Stimulated activated naive CD8-positive, alpha-beta T cell treated with anti-CD3 and anti-CD28 coated beads, Interleukin-15, amount 100 ng/mL, for 72 hours (primary cell): ENCODE data around the gene ZNF263.

Source experiments
- ATAC-seq: fragments of 150-1000 bp; cut with Tn5 transposase; 2 replicates; pipeline ENCODE4 v1.10.0; 2021; ENCODE audit warnings: mild to moderate bottlenecking, moderate library complexity
- DNase-seq, 2 donors: peaks; one replicate each; pipeline ENCODE4 v3.0.0; 2021 to 2022
- H3K27ac Mint-ChIP-seq, 2 donors: one replicate each; pipeline ENCODE4 v1.8.0; 2022; ENCODE audit warnings: mild to moderate bottlenecking in 2 of 2, mixed read lengths in 2 of 2, moderate library complexity in 2 of 2
- H3K27me3 Mint-ChIP-seq: one replicate; pipeline ENCODE4 v1.8.0; 2022; ENCODE audit warnings: mixed read lengths
- H3K4me1 Mint-ChIP-seq: one replicate; pipeline ENCODE4 v1.8.0; 2022; ENCODE audit warnings: mild to moderate bottlenecking, mixed read lengths
- H3K4me3 Mint-ChIP-seq, 2 donors: one replicate each; pipeline ENCODE4 v1.8.0; 2022; ENCODE audit warnings: mild to moderate bottlenecking in 2 of 2, mixed read lengths in 2 of 2, moderate library complexity in 1 of 2
- H3K9me3 Mint-ChIP-seq, 2 donors: one replicate each; pipeline ENCODE4 v1.8.0; 2022; ENCODE audit warnings: mixed read lengths in 2 of 2

Gene ZNF263

DNA sequence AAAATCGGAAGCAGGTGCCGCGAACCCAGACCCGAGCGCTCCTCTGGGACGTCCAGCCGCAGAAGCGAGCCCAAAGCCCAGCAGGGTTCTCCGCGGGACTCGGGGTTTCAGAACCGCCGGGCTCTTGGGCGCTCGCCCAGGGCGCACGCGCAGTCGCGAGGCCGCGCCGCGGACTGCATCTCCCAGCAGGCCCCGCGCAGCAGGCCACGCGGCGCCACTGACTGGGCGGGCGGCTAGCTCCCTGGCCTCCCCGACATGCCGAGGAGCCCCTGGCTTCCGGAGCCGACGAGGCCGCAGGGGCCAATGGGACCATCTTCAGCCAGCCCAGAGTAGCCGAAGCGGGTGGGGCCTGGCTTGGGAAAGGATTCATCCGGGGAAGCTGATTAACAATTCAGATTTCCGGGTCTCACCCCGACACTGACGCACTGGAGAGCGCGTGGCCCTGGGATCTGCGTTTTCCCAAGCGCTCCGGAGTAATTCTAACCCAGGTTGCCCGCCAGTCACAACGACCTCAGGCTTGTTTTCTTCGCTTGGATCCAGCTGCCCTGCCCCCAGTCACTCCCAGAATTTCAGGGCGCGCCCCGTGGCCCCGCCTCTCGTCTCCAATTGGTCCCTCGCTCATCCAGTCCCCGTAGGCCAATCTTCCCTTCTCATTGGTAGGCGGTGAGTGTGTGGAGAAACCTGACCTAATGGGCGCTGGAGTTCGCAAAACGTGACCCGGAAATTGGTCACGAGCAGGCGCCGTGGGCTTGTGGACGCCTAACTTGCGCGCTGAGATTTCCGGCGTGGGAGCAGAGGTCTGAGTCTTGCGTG, at the start of gene ZNF263:
ZNF263 (plus strand) TSS at position 762 of the 813 bp plus-strand sequence. CDS start 328 bp downstream, outside the sequence.
- Mint-ChIP-seq H3K27me3 (no peaks in the 10 kb centered on the region), H3K4me1 (peaks cover 41% of the 10 kb centered on the region), H3K4me3 (peak within 1 kb of the TSS; percentile 92 to 98), H3K9me3 (peaks cover 5 to 9% of the 10 kb centered on the region in 2 donors), H3K27ac (peak within 1 kb of the TSS; percentile 96 to 99)
- ATAC-seq (peak; percentile 92), DNase-seq (peak; percentile 93 to 96)

DNA sequence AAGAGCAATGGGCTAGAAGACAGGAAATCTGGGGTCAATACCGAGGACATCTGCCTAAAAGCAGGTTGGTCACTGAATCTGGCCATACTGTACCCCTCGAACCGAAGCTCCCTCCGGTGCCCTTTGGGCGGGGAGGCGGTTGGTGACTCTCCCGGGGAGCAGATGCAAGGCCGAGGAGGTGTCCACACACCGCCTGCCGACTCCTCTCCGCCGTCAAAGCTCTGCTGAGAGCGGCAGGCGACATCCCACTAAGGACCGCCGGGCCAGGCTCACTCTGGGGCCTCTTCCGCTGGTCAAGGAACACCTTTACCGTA, 48.8 kb upstream of the ZNF263 start:
- peak overlapping the region; percentile 2 to 99 for H3K27ac Mint-ChIP-seq
- no peak for DNase-seq
- peak overlapping the region; percentile 89 to 99 for H3K4me3 Mint-ChIP-seq
- H3K27me3 Mint-ChIP-seq, result no peaks in the 10 kb centered on the region
- peaks cover 22 to 24% of the 10 kb centered on the region in 2 donors for H3K9me3 Mint-ChIP-seq
- ATAC-seq, result no peak
- H3K4me1 Mint-ChIP-seq, result peaks cover 41% of the 10 kb centered on the region

DNA sequence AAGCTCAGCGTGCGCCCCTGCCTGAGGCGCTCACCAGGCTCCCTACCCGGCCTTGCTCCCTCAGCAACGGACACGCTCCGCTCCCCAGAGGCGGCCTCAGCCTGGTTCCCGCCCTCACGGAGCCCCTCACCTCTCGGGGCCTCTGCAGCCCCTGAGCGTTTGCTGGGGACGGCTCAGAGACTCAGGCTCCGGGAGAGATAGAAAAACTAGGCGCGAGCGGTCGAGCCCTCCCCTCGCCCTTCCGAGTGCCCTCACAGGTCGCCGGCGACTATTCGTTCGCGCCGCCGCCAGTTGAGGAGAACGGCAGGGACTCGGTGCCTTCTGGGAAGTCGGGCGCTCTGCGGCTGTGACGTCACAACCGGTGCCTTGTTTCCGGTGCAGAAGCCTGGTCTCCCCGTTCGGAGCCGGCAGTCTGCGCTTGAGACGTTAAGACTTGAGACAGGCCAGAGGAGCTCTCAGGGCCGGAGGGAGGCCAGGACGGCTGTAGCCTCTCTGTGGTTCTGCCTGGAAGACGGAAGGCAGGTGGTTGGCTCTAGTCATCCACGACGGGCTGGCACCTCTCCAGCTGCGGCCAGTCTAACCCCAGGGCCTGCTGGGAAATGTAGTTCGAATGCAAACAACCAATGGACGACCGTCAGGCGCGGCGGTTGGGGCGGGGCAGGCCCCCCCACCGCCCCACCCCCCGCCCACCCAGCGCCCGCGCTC, 48.3 kb upstream of the ZNF263 start, which contains the start of gene ZNF200:
ZNF200 (minus strand) TSS at position 302 of the 705 bp plus-strand sequence. CDS start 1,403 bp downstream, outside the sequence.
- no peaks in the 10 kb centered on the region for H3K27me3 Mint-ChIP-seq
- peak; percentile 96 for ATAC-seq

DNA sequence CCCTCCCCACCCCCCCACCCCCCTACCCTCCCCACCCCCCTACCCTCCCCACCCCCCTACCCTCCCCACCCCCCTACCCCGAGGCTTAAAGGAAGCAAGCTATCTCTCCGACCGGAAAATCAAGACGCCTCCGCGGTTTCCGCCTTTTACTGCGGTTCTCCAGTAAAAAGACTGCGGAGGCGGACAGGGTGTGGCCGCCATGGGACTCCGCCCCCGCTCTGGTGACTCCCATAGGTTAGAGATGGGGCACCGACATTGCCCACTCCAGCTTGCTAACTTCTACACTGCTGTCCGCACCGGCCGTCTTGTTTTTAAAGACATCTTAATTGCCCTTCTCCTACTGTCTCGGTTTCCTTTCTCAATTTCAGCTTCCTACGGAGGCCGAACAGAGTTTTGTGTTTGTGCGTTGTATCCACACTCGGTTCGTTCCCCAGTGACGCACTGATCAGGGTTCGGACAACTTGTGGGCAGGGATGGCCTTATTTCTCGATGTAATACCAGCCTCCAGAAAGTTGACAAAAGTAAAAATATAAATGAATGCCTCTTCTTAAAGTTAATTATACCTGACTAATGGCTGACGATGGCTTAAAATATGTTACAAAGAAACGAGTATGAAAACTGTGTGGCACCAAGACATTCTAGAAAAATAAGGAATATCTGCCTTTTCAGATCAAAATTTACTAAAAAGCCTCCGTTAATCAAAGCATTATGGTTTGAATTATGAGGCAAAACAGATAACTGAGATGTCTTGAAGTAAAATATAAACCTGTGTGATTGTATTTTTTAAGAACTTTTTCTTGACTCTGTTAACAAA, 47.2 kb upstream of the ZNF263 start:
- peaks cover 36% of the 10 kb centered on the region for H3K4me1 Mint-ChIP-seq
- H3K4me3 Mint-ChIP-seq, result peak overlapping the region; percentile 82 to 84
- H3K9me3 Mint-ChIP-seq, result peaks cover 8 to 11% of the 10 kb centered on the region in 2 donors
- ATAC-seq (no peak), DNase-seq (peak in 1 of 2 donors; percentile 37)
- H3K27ac Mint-ChIP-seq, result peak overlapping the region in 1 of 2 donors; percentile 76
- H3K27me3 Mint-ChIP-seq, result no peaks in the 10 kb centered on the region

More for the DNA sequence above, 48.3 kb upstream of the ZNF263 start, which contains the start of gene ZNF200:
- H3K4me3 Mint-ChIP-seq, result peak within 1 kb of the TSS; percentile 89 to 99
- DNase-seq, result peak; percentile 91 to 95
- peaks cover 41% of the 10 kb centered on the region for H3K4me1 Mint-ChIP-seq
- peak within 1 kb of the TSS; percentile 96 to 99 for H3K27ac Mint-ChIP-seq
- H3K9me3 Mint-ChIP-seq, result peaks cover 18 to 21% of the 10 kb centered on the region in 2 donors

DNA sequence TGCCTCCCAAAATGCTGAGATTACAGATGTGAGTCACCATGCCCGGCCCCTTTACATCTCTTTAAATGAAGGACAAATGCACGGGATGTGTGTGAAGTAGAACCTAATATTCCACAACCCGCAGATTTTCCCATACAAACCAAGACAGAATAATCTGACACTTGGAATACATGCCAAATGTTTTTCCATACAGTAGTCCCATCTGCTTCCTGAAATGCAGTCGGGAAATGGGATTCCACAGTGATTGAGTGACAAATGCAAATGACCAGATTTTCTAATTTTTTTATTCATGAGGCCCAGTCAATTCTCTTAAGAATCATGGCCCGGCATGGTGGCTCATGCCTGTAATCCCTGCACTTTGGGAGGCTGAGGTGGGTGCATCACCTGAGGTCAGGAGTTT, 41.5 kb upstream of the ZNF263 start:
- no peak for ATAC-seq
- Mint-ChIP-seq H3K9me3 (no peaks in the 10 kb centered on the region), H3K27ac (no peak overlapping the region), H3K4me3 (no peak overlapping the region), H3K27me3 (peaks cover 12% of the 10 kb centered on the region), H3K4me1 (peaks cover 15% of the 10 kb centered on the region)
- no peak for DNase-seq

DNA sequence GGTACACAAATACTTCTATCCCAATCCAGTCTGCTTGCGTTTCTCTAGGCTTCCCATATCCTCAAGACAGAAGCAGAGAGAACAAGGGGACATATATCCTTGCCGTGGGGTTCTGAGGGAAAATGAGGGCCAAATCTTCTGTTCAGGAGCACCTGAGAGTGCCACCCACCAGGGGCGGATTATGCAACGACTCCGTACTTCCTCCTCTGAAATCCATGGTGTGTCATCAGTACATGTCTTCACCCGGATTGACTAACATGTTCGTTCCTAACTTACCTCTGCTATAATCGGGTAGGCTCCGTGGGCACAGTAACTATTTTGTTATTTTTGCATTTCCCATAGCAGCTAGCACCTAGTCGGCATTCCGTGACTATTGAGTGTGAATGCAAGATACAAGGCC, 40.6 kb upstream of the ZNF263 start:
- ATAC-seq, result no peak
- Mint-ChIP-seq H3K4me3 (no peak overlapping the region), H3K27ac (no peak overlapping the region)

DNA sequence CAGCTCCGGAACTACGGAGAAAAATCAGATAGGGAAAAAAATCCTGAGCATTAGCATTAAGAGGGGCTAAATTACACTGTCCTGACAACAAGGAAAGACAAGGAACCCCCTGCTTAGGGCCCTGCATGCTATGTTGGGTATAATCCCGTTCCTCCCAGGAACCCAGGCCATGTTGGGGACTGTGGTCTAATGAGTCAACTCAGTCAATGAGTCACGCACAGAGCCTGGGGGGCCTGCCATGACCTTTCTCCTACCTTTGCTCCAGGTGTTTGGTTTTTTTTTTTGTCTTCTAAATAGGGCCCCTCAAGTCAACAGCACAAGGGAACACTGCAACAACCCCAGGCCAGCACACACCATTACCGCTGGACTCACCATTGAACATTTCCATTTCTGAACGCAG, 39.4 kb upstream of the ZNF263 start:
- H3K9me3 Mint-ChIP-seq, result no peaks in the 10 kb centered on the region
- H3K27ac Mint-ChIP-seq, result peak overlapping the region in 1 of 2 donors; percentile 36
- ATAC-seq (peak; percentile 46), DNase-seq (no peak)
- H3K4me3 Mint-ChIP-seq, result no peak overlapping the region
- peaks cover 12% of the 10 kb centered on the region for H3K27me3 Mint-ChIP-seq
- peaks cover 15% of the 10 kb centered on the region for H3K4me1 Mint-ChIP-seq

More for the DNA sequence above, 40.6 kb upstream of the ZNF263 start:
- Mint-ChIP-seq H3K9me3 (no peaks in the 10 kb centered on the region), H3K4me1 (peaks cover 15% of the 10 kb centered on the region), H3K27me3 (peaks cover 12% of the 10 kb centered on the region)
- DNase-seq, result no peak

DNA sequence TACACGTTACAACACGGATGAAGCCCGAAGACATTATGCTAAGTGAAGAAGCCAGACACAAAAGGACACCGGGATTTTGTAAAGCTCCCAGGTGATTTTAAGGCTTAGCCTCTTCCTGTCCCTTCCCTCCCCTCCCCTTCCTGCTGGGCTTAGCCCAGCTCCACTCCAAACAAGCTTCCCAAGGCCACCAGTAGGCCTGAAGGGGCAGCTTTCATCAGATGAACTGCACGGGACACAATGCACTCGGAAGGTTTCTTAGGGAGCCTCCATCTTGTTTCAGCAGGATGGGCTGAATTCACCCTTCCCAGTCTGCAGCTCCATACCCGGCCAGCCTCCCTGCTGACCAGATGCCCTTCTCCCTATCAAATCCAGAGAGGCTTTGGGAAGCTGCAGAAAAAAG, 37.3 kb upstream of the ZNF263 start:
- H3K4me1 Mint-ChIP-seq, result peaks cover 15% of the 10 kb centered on the region
- peaks cover 12% of the 10 kb centered on the region for H3K27me3 Mint-ChIP-seq
- ATAC-seq, result no peak
- H3K4me3 Mint-ChIP-seq, result no peak overlapping the region
- DNase-seq, result no peak
- no peaks in the 10 kb centered on the region for H3K9me3 Mint-ChIP-seq
- no peak overlapping the region for H3K27ac Mint-ChIP-seq

DNA sequence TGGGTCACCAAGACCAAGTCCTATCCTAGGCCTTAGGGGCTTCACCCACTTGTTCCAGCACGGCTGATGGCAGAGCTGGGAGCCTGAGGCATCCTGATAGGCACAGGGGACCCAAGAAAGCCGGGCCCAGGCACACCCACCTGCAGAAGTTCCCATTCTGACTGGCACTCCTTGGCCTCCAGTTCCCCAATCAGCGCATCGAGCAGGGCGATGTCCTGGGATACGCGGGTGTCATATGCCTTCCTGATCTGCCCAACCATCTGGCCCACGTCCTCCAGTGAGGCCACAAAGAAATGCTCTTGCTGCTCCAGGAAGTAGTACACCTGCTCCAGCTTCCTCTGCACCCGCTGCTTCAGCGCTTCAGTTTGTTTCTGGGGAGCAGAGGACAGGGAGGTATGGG, 36.4 kb upstream of the ZNF263 start:
- H3K27me3 Mint-ChIP-seq, result peaks cover 12% of the 10 kb centered on the region
- no peak overlapping the region for H3K27ac Mint-ChIP-seq
- H3K4me1 Mint-ChIP-seq, result peaks cover 15% of the 10 kb centered on the region
- no peak for DNase-seq
- H3K9me3 Mint-ChIP-seq, result no peaks in the 10 kb centered on the region
- no peak for ATAC-seq
- H3K4me3 Mint-ChIP-seq, result no peak overlapping the region

DNA sequence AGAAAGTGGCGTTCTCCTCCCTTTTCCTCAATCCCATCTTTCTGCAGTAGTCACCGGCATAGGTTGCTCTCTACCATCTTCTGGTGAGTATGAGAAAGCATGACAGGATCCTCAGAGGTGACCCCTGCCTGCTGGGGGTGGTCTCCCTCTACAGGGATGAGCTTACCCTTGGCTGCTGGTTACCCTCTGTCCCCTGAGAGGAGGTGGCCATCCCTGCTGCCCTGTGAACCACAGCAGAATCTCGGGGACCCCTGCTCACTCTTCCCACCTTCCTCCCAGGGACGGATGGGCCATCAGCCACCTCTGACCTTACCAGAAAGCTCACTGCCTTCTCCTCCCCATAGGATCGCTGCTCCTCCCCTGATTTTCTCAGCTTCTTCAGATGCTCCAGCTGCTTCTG, 34.7 kb upstream of the ZNF263 start:
- H3K4me3 Mint-ChIP-seq, result no peak overlapping the region
- DNase-seq (no peak), ATAC-seq (no peak)
- H3K9me3 Mint-ChIP-seq, result no peaks in the 10 kb centered on the region
- H3K4me1 Mint-ChIP-seq, result peaks cover 10% of the 10 kb centered on the region
- H3K27me3 Mint-ChIP-seq, result peaks cover 12% of the 10 kb centered on the region
- H3K27ac Mint-ChIP-seq, result no peak overlapping the region

DNA sequence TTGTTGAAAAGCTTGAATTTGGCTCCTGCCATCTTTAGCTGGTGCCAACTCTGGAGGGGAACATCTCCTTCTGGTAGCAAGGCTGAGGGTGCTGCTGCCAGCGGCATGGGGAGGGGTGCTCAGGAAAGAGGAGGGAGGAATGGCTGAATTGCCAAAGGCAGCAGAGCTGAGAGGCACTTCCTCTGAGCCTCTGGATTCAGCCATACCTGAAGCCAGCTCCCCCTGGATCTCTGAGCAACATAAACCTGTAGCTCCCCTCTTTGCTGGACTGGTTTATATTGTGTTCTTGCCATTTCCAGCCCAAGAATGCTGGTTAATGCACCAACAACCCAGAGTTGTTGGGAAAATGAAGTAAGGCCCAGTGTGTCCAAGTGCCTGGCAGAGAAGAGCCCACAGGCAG, 34.3 kb upstream of the ZNF263 start:
- DNase-seq (no peak), ATAC-seq (no peak)
- Mint-ChIP-seq H3K4me3 (no peak overlapping the region), H3K27ac (no peak overlapping the region), H3K27me3 (peaks cover 12% of the 10 kb centered on the region), H3K9me3 (no peaks in the 10 kb centered on the region), H3K4me1 (peaks cover 6% of the 10 kb centered on the region)

DNA sequence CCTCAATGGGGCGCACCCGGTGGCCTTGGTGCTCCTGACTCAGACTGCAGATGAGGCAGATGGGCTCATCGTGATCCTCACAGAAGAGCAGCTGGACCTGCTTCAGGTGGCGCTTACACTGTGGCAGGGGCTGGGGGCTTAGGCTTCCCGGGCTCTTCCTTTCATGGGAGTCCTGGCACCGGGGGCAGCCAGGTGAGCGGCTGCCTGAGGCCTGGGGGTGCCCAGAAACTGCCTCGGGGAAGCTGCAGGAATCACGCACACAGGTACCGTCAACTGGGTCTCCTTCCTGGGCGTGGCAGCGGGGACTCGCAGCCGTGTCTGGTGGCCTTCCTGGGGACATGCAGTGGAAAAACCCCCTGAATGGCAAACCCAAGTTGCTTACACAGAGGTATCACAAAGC, 33.8 kb upstream of the ZNF263 start:
- Mint-ChIP-seq H3K27me3 (peaks cover 12% of the 10 kb centered on the region), H3K9me3 (no peaks in the 10 kb centered on the region), H3K27ac (no peak overlapping the region), H3K4me3 (no peak overlapping the region), H3K4me1 (peaks cover 1% of the 10 kb centered on the region)
- ATAC-seq (no peak), DNase-seq (no peak)

DNA sequence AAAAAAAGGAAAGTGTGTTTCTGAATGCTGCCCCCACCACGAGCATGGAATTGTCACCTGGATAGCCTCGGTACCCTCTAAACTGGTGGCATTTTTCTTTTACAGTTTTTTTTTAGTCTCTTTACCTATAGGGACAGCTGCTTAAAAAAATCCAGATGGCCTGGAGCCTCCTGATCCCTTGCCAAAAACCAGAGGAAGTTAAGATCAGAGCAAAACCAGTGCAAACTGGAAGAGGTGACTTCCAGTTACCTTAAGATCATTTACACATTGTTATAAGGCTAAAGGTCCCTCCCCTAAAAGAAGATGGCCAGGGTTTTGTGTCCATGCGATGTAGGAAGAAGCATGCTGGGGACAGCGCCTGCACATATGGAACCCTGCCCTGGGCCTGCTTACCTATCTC, 30.3 kb upstream of the ZNF263 start:
- Mint-ChIP-seq H3K27ac (no peak overlapping the region), H3K9me3 (no peaks in the 10 kb centered on the region), H3K27me3 (no peaks in the 10 kb centered on the region), H3K4me1 (no peaks in the 10 kb centered on the region), H3K4me3 (no peak overlapping the region)
- ATAC-seq (no peak), DNase-seq (no peak)

DNA sequence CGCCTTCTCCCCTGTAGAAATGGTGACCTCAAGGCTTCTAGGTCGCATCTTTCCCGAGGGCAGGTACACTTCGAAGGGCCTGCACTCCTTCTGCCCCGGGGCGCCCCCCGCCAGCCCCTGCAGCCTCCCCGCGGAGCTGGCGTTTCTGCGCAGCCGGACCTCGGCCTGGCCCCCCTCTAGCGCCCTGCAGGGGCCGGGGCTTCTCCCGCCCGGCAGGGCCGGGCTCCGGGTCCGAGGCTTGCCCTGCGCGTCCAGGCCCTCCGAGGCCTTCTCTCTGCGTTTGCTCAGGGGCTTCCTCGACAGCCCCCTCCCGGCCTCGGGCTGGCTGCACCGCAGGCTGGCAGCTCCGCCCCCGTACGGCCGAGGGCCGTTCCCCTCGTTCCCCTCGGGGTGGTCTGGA, 29.0 kb upstream of the ZNF263 start:
- Mint-ChIP-seq H3K4me1 (no peaks in the 10 kb centered on the region), H3K27me3 (no peaks in the 10 kb centered on the region)
- no peak for ATAC-seq

DNA sequence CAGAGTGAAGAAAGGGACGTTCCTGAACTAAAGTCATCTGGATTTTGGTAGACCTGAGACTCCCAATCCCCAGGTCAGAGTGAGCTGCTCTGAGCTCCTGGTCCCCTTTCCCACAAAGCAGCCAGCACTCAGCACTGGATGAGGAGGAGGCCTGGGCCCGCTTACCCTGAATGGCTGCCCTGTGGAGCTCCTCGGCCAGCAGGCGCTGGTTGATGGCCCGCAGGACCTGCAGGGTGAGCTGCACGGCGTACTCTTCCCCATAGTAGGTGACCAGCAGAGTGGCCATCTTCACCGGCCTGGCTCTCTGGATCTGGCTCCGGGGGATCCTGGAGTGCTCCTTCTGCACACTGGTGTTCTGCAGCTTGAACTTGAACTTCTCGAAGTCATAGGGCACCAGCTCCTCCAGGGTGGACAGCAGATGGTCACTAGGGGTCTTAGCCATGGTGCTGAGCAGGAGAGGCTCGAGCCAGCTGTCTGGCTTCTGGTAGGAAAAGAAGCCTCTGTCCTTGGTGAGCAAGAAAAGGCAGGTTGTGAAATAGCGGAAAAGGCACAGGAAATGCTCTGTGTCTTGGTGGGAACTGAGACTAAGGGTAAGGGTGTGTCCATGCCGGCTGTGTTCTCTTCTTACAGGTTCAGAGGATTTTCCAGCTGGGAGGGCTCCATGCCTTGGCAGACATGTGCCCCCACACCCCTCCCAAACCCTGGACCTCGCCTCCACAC, 27.0 kb upstream of the ZNF263 start, which contains the start of gene MEFV:
MEFV (minus strand) TSS at position 488 of the 720 bp plus-strand sequence; CDS start at position 442, 46 bp downstream.
- no peak for ATAC-seq
- no peak for DNase-seq
- Mint-ChIP-seq H3K4me1 (no peaks in the 10 kb centered on the region), H3K27me3 (no peaks in the 10 kb centered on the region), H3K27ac (no peak within 1 kb of the TSS), H3K4me3 (no peak within 1 kb of the TSS), H3K9me3 (no peaks in the 10 kb centered on the region)

More for the DNA sequence above, 29.0 kb upstream of the ZNF263 start:
- Mint-ChIP-seq H3K9me3 (no peaks in the 10 kb centered on the region), H3K27ac (no peak overlapping the region), H3K4me3 (no peak overlapping the region)
- DNase-seq, result no peak
